Heart left ventricle (tissue), 16 donors: Measurements from ENCODE around the gene HERC2. TPM values are rescaled to one million over a fixed set of nuclear protein-coding genes. Genes with fewer than 3 reads are reported as not detected.

ENCODE experiments used
- ATAC-seq, 4 donors: fragments of 200-7000 bp; cut with Tn5 transposase; one replicate each; pipeline ENCODE4 v1.9.1; 2020 to 2022; ENCODE audit warnings: moderate library complexity in 4 of 4, mild to moderate bottlenecking in 3 of 4, moderate number of reproducible peaks in 1 of 4
- DNase-seq, 5 donors: peaks; one replicate each; pipeline ENCODE4 v3.0.0-alpha.2; 2020
- H3K27ac ChIP-seq, 12 donors: fragments of 200-600 bp; sonication (generic) in 4 of 12; one replicate each; pipeline versions ENCODE4 v1.5.0 to v1.8.0; 2016 to 2022; ENCODE audit warnings: mild to moderate bottlenecking in 2 of 12
- H3K27me3 ChIP-seq, 9 donors: fragments of 200-600 bp; sonication (generic) in 2 of 9; one replicate each; pipeline versions ENCODE4 v1.5.1 to v1.8.0; 2016 to 2022; ENCODE audit warnings: mild to moderate bottlenecking in 3 of 9
- H3K36me3 ChIP-seq, 9 donors: fragments of 200-600 bp; sonication (generic) in 2 of 9; one replicate each; pipeline versions ENCODE4 v1.5.0 to v1.8.0; 2018 to 2022; ENCODE audit warnings: mild to moderate bottlenecking in 2 of 9
- H3K4me1 ChIP-seq, 12 donors: fragments of 200-600 bp; sonication (generic) in 4 of 12; one replicate each; pipeline versions ENCODE4 v1.5.0 to v1.8.0; 2016 to 2022; ENCODE audit warnings: mild to moderate bottlenecking in 3 of 12
- H3K4me3 ChIP-seq, 12 donors: fragments of 200-600 bp; sonication (generic) in 4 of 12; one replicate each; pipeline versions ENCODE4 v1.5.0 to v1.8.0; 2017 to 2022; ENCODE audit warnings: mild to moderate bottlenecking in 9 of 12, moderate library complexity in 4 of 12
- H3K9me3 ChIP-seq, 12 donors: fragments of 200-600 bp; sonication (generic) in 4 of 12; one replicate each; pipeline versions ENCODE4 v1.5.0 to v1.8.0; 2016 to 2022; ENCODE audit warnings: mild to moderate bottlenecking in 1 of 12
- POLR2A ChIP-seq, 2 donors: fragments of 450-650 bp; IDR thresholded peaks; one replicate each; pipeline ENCODE4 v1.6.1; 2017; ENCODE audit warnings: antibody characterized with exemption in 2 of 2, mild to moderate bottlenecking in 2 of 2, moderate library complexity in 2 of 2
- WGBS, 4 donors: extraction: QIAGEN DNeasy Blood & Tissue Kit in 2 of 4; methylation state at CpG; one replicate each; pipeline versions ENCODE4 v1.1.5 to v1.1.7; 2013 to 2018; 5-methylcytosine and 5-hydroxymethylcytosine counted together
- intact Hi-C, 10 donors: fragments of 100-400 bp; cut with DNase I; formaldehyde crosslinking; loops; one replicate each; pipeline versions ENCODE4 v1.11.1 to v1.14.2; 2022
- polyA plus RNA-seq, 2 donors: library from polyadenylated mRNA; stranded (reverse); fragments of 200-250 nt; gene quantifications; one replicate each; pipeline ENCODE4 v1.2.3, GENCODE V29; 2013
- total RNA-seq, 9 donors: library from RNA; depleted of rRNA in 2 of 9; stranded (reverse); fragments of >200 nt in 2 of 9; fragmentation: NEBNext Ultra II Directional in 3 of 9; extraction: Animal tissue kit (Norgen Biotek cat#: 25700) in 3 of 9; gene quantifications; one replicate each; pipeline versions ENCODE4 v1.1.0 to v1.2.4, GENCODE V29; 2016 to 2023
- TF ChIP-seq, protein P1 (sequence below), 12 donors: fragments of 200-600 bp; sonication (generic) in 4 of 12; IDR thresholded peaks; one replicate each; pipeline versions ENCODE4 v1.5.0 to v1.8.0; 2018 to 2022; ENCODE audit warnings: antibody characterized with exemption in 12 of 12, mild to moderate bottlenecking in 5 of 12
- donor health status: ischemic (EF 13 %, LVEDD 7.1; RV severe dilation, severe dysfunction).
- donor health status: healthy with polysubstance abuse.
- donor health status: DM: no; HTN: yes; CAD: no.
- donor health status: DM: no; HTN: no; CAD: no.
- donor health status: ischemic (EF 25% LVEDD 6.9; RV normal size, moderate dysfunction).
- donor health status: ischemic (EF 25% LVEDD 5.7; RV mildly dilated, moderate dysfunction).
- donor health status: healthy.
- donor health status: DM: yes; HTN: yes; CAD: no.
- donor health status: ischemic (EF 35%, LVEDD 5.7; RV mildly dilated, moderate dysfunction).
- donor health status: nonischemic (EF 11% LVEDD 7.7; RV severe dilation, severe dysfunction).
- donor health status: DM: yes; HTN: yes; CAD: no.
- donor health status: PGD.
- donor health status: ischemic (EF 29% LVEDD 5.4; RV normal size, mild dysfunction).
- donor health status: nonischemic (EF 23%, LVEDD 6.1; RV moderate dilation, normal function).

The HERC2 gene
- total and polyA plus RNA-seq, 11 donors = 25.9 to 70.5 (median 59.0) TPM

DNA sequence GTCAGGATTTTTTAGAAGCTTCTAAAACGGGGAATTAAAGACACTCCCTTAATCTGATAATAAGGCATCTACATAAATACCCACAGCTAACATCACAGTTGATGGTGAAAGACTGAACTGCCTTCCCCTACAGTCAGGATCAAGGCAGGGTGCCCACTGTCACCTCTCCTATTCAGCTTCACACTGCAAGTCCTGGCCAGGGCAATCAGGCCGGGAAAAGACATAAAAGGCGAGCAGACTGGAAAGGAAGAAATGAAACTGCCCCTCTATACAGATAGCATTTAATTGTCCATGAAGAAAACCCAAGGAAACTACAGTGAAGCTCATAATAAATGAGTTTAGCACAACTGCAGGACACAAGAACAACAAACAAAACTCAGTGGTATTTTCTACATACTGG, 61.7 kb downstream of the HERC2 start:
- DNase-seq (no peak), ATAC-seq (peak in 2 of 4 donors; percentile 32 to 34)
- intact Hi-C loops = no loop called here
- Histone ChIP-seq H3K9me3 (no peaks in the 10 kb centered on the region), H3K27me3 (no peaks in the 10 kb centered on the region), H3K4me1 (peaks cover 0 to 13% (median 1%) of the 10 kb centered on the region in 12 donors), H3K36me3 (peaks cover 2 to 90% (median 57%) of the 10 kb centered on the region in 9 donors), H3K4me3 (no peak overlapping the region), H3K27ac (no peak overlapping the region)
- TF ChIP-seq POLR2A (IDR thresholded peaks at IDR 0.05) = no peak
- TF ChIP-seq, protein P1, sequence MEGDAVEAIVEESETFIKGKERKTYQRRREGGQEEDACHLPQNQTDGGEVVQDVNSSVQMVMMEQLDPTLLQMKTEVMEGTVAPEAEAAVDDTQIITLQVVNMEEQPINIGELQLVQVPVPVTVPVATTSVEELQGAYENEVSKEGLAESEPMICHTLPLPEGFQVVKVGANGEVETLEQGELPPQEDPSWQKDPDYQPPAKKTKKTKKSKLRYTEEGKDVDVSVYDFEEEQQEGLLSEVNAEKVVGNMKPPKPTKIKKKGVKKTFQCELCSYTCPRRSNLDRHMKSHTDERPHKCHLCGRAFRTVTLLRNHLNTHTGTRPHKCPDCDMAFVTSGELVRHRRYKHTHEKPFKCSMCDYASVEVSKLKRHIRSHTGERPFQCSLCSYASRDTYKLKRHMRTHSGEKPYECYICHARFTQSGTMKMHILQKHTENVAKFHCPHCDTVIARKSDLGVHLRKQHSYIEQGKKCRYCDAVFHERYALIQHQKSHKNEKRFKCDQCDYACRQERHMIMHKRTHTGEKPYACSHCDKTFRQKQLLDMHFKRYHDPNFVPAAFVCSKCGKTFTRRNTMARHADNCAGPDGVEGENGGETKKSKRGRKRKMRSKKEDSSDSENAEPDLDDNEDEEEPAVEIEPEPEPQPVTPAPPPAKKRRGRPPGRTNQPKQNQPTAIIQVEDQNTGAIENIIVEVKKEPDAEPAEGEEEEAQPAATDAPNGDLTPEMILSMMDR (IDR thresholded peaks at IDR 0.05) = no peak
- 78 to 96% (median 88%) methylated on average over 3 of the region's 3 CpGs for WGBS, 4 donors

DNA sequence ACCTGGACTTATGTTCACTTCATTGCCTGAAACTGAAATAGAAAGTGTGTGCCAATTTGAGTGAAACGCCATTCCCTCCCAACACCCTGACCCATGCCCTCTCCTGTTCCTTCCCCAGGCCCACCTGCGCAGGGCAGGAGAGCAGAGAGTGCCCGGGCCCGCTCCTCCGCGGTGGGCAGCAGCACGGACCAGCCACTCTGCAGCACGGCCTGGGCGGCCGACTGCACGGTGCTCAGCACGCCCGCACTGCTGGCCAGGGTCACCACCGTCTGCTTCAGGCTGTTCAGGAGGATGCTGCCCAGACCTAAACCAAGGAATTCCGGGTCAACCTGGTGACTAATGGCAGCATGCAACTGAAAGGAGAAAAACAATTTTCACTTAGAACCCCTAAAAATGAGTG, 66.0 kb downstream of the HERC2 start:
- H3K4me1 ChIP-seq = peaks cover 0 to 9% (median 1%) of the 10 kb centered on the region in 12 donors
- H3K27ac ChIP-seq = no peak overlapping the region
- intact Hi-C loops = no loop called here
- no peaks in the 10 kb centered on the region for H3K9me3 ChIP-seq
- no peak overlapping the region for H3K4me3 ChIP-seq
- 96 to 98% (median 97%) methylated on average over 15 of the region's 15 CpGs for WGBS, 4 donors
- no peaks in the 10 kb centered on the region for H3K27me3 ChIP-seq
- peaks cover 0 to 90% (median 59%) of the 10 kb centered on the region in 9 donors for H3K36me3 ChIP-seq
- ATAC-seq (no peak), DNase-seq (no peak)
- TF ChIP-seq, protein P1 (IDR thresholded peaks at IDR 0.05) = no peak
- TF ChIP-seq POLR2A (IDR thresholded peaks at IDR 0.05) = no peak

DNA sequence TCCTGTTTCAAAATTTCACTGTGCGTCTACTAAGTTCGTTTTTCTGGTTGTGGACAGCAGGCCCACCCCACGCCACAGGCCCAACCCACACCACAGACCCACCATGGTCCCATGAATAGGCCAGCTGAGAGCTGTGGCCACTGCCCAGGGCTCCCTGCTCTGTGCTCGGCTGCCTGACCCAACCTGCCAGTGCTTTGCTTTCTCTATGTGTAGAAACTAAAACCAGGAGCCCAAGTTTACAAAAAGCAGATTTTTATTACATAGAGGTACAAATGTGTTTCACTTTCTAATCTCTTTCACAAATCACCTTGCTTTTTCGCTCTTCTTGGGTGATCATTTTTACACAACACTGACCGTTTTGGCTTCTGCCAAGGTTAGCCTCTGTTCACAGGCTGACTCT, 69.1 kb downstream of the HERC2 start:
- peaks cover 0 to 92% (median 67%) of the 10 kb centered on the region in 9 donors for H3K36me3 ChIP-seq
- no peak for ATAC-seq

DNA sequence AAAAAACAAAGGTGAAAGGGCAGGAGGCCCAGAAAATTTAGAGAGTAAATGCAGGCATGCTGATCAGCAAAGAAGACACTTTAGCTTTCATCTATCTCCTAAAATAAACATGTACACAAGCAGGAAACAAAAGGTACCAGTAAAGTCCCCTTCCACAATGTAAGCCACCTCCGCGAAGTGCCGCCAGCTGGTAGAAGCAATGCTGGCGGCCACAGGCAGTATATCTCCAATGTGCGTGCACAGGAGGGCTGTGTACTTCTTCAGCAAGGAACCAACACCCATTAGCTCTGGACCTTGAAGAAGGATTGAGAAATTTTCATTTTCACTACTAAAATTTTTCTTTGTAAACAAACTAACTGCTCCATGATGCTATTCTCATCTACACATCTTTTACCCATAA, 75.4 kb downstream of the HERC2 start:
- Histone ChIP-seq H3K9me3 (peaks cover 0 to 21% (median 0%) of the 10 kb centered on the region in 12 donors), H3K27me3 (no peaks in the 10 kb centered on the region), H3K36me3 (peaks cover 0 to 93% (median 72%) of the 10 kb centered on the region in 9 donors), H3K4me3 (no peak overlapping the region), H3K4me1 (no peaks in the 10 kb centered on the region), H3K27ac (no peak overlapping the region)
- ATAC-seq (no peak), DNase-seq (no peak)
- 94 to 98% (median 96%) methylated on average over 5 of the region's 5 CpGs for WGBS, 4 donors
- TF ChIP-seq, protein P1 (IDR thresholded peaks at IDR 0.05) = no peak
- no peak for TF ChIP-seq POLR2A (IDR thresholded peaks at IDR 0.05)
- intact Hi-C loops = no loop called here

More for the DNA sequence above, 69.1 kb downstream of the HERC2 start:
- no peaks in the 10 kb centered on the region for H3K27me3 ChIP-seq
- peaks cover 0 to 9% (median 0%) of the 10 kb centered on the region in 12 donors for H3K9me3 ChIP-seq
- no peak for DNase-seq
- 93 to 94% (median 94%) methylated on average over 6 of the region's 6 CpGs for WGBS, 4 donors
- intact Hi-C loops = no loop called here
- no peaks in the 10 kb centered on the region for H3K4me1 ChIP-seq
- no peak overlapping the region for H3K27ac ChIP-seq
- TF ChIP-seq, protein P1 (IDR thresholded peaks at IDR 0.05) = no peak
- H3K4me3 ChIP-seq = no peak overlapping the region
